GM23338 (cell line): Measurements from ENCODE around the gene VOPP1. TPM values are rescaled to one million over a fixed set of nuclear protein-coding genes. Genes with fewer than 3 reads are reported as not detected.

Experiments
- ATAC-seq: fragments of 200-7000 bp; cut with Tn5 transposase; 3 replicates; pipeline ENCODE4 v1.9.1; 2020
- DNase-seq: peaks from one replicate; pipeline ENCODE4 v3.0.0-alpha.2; 2015; ENCODE audit warnings: low spot score
- H2AFZ ChIP-seq: fragments of 200-600 bp; sonication (generic); 2 replicates; pipeline ENCODE4 v1.8.0; 2016; ENCODE audit warnings: antibody characterized with exemption, mild to moderate bottlenecking, moderate library complexity
- H3F3A ChIP-seq: fragments of 200-600 bp; sonication (generic); replicated peaks from 2 replicates; pipeline ENCODE4 v1.8.0; 2017; ENCODE audit warnings: antibody characterized with exemption, mixed run types, low read depth
- H3K27ac ChIP-seq: fragments of 200-600 bp; sonication (generic); 2 replicates; pipeline ENCODE4 v1.6.1; 2016; ENCODE audit warnings: low read depth
- H3K27me3 ChIP-seq: fragments of 200-600 bp; sonication (generic); 2 replicates; pipeline ENCODE4 v1.8.0; 2016; ENCODE audit warnings: mild to moderate bottlenecking, mixed run types, moderate library complexity; ENCODE audit not compliant: insufficient read depth
- H3K36me3 ChIP-seq: fragments of 200-600 bp; sonication (generic); 2 replicates; pipeline ENCODE4 v1.8.0; 2016; ENCODE audit warnings: mild to moderate bottlenecking; ENCODE audit not compliant: insufficient read depth
- H3K4me1 ChIP-seq: fragments of 200-600 bp; sonication (generic); 2 replicates; pipeline ENCODE4 v1.8.0; 2016; ENCODE audit warnings: mild to moderate bottlenecking, moderate library complexity; ENCODE audit not compliant: insufficient read depth
- H3K4me2 ChIP-seq: fragments of 200-600 bp; sonication (generic); 2 replicates; pipeline ENCODE4 v1.7.1; 2017; ENCODE audit warnings: mixed run types
- H3K4me3 ChIP-seq: fragments of 200-600 bp; sonication (generic); 2 replicates; pipeline ENCODE4 v1.6.1; 2016; ENCODE audit warnings: mixed run types
- H3K79me2 ChIP-seq: fragments of 200-600 bp; sonication (generic); replicated peaks from 2 replicates; pipeline ENCODE4 v1.8.0; 2017; ENCODE audit warnings: mild to moderate bottlenecking; ENCODE audit not compliant: insufficient read depth
- H3K9me2 ChIP-seq: fragments of 200-600 bp; sonication (generic); 2 replicates; pipeline ENCODE4 v1.8.0; 2017; ENCODE audit not compliant: insufficient read depth
- H4K20me1 ChIP-seq: fragments of 200-600 bp; sonication (generic); replicated peaks from 2 replicates; pipeline ENCODE4 v1.8.0; 2017; ENCODE audit warnings: mild to moderate bottlenecking; ENCODE audit not compliant: insufficient read depth
- H3K27ac Mint-ChIP-seq: 2 replicates; pipeline ENCODE4 v1.8.0; 2020; ENCODE audit warnings: inconsistent platforms, mild to moderate bottlenecking, moderate library complexity, mixed read lengths
- H3K27me3 Mint-ChIP-seq: 3 replicates; pipeline ENCODE4 v1.8.0; 2022; ENCODE audit warnings: low read depth, mild to moderate bottlenecking, moderate library complexity, mixed read lengths, inconsistent platforms; ENCODE audit not compliant: insufficient read depth, poor library complexity
- H3K36me3 Mint-ChIP-seq: 3 replicates; pipeline ENCODE4 v1.8.0; 2021; ENCODE audit warnings: low read depth, mild to moderate bottlenecking, inconsistent platforms, moderate library complexity, mixed read lengths
- H3K4me1 Mint-ChIP-seq: 3 replicates; pipeline ENCODE4 v1.8.0; 2020; ENCODE audit warnings: mild to moderate bottlenecking, inconsistent platforms, mixed read lengths
- H3K4me3 Mint-ChIP-seq: 3 replicates; pipeline ENCODE4 v1.8.0; 2021; ENCODE audit warnings: moderate library complexity, mild to moderate bottlenecking, inconsistent platforms, mixed read lengths
- H3K9me3 Mint-ChIP-seq: 3 replicates; pipeline ENCODE4 v1.8.0; 2020; ENCODE audit warnings: moderate library complexity, mild to moderate bottlenecking, inconsistent platforms, mixed read lengths
- CREB1 ChIP-seq: fragments of 250-450 bp; sonication (Bioruptor Pico); IDR thresholded peaks from 2 replicates; pipeline ENCODE4 v1.5.0; 2020; ENCODE audit warnings: low read depth, mild to moderate bottlenecking, moderate library complexity
- EZH2 ChIP-seq: fragments of 200-600 bp; sonication (generic); IDR thresholded peaks from one replicate; pipeline ENCODE4 v1.8.0; 2017; ENCODE audit warnings: antibody characterized with exemption, mild to moderate bottlenecking, low read depth; ENCODE audit not compliant: unreplicated experiment
- EZH2phosphoT487 ChIP-seq: fragments of 200-600 bp; sonication (generic); IDR thresholded peaks from one replicate; pipeline ENCODE4 v1.8.1; 2018; ENCODE audit warnings: antibody characterized with exemption; ENCODE audit not compliant: unreplicated experiment
- JUNB ChIP-seq: IDR thresholded peaks from one replicate; pipeline ENCODE4 v1.6.1; 2016; ENCODE audit warnings: antibody characterized with exemption; ENCODE audit not compliant: unreplicated experiment
- NANOG ChIP-seq: IDR thresholded peaks from 2 replicates; pipeline ENCODE4 v1.6.1; 2016; ENCODE audit warnings: antibody characterized with exemption, borderline replicate concordance
- POLR2AphosphoS5 ChIP-seq: IDR thresholded peaks from 2 replicates; pipeline ENCODE4 v1.6.1; 2016; ENCODE audit warnings: antibody characterized with exemption, low read depth
- STAT1 ChIP-seq: IDR thresholded peaks from one replicate; pipeline ENCODE4 v1.6.1; 2016; ENCODE audit warnings: antibody characterized with exemption; ENCODE audit not compliant: unreplicated experiment
- ZNF114 ChIP-seq: fragments of 250-450 bp; sonication (Bioruptor Pico); IDR thresholded peaks from 2 replicates; pipeline ENCODE4 v1.5.0; 2020; ENCODE audit warnings: mild to moderate bottlenecking, moderate library complexity
- ZNF331 ChIP-seq: fragments of 250-450 bp; sonication (Bioruptor Pico); IDR thresholded peaks from 2 replicates; pipeline ENCODE4 v1.5.0; 2020; ENCODE audit warnings: low read depth, mild to moderate bottlenecking, moderate library complexity
- polyA plus RNA-seq: library from polyadenylated mRNA; unstranded; fragments of >200 nt; fragmentation: Nextera tagmentation; extraction: Ambion mirVana; gene quantifications from 2 replicates; pipeline ENCODE4 v1.2.1, GENCODE V29; 2016
- total RNA-seq: library from RNA; depleted of rRNA; stranded (reverse); fragments of >200 nt; shearing (Covaris generic); gene quantifications from 2 replicates; pipeline ENCODE4 v1.2.3, GENCODE V29; 2014
- TF ChIP-seq, protein P1 (sequence below), 2 experiments: fragments of 200-600 bp in 1 of 2; sonication (generic) in 1 of 2; conservative IDR thresholded peaks; 2 replicates each; pipeline versions ENCODE4 v1.5.1 to v1.6.1; 2016 to 2017; ENCODE audit warnings: antibody characterized with exemption in 2 of 2, low read depth in 2 of 2, mild to moderate bottlenecking in 2 of 2, moderate library complexity in 1 of 2
- TF ChIP-seq, protein P2 (sequence below): IDR thresholded peaks from one replicate; pipeline ENCODE4 v1.6.1; 2018; ENCODE audit warnings: antibody characterized with exemption; ENCODE audit not compliant: unreplicated experiment
- TF ChIP-seq, protein P3 (sequence below): IDR thresholded peaks from 2 replicates; pipeline ENCODE4 v1.6.1; 2016; ENCODE audit warnings: antibody characterized with exemption
- TF ChIP-seq, protein P4 (sequence below): fragments of 250-450 bp; sonication (Bioruptor Pico); IDR thresholded peaks from 2 replicates; pipeline ENCODE4 v1.5.0; 2020; ENCODE audit warnings: mild to moderate bottlenecking, moderate library complexity

The VOPP1 gene
- total and polyA plus RNA-seq, 2 experiments from 2014 or later: 28.2 to 73.7 TPM

DNA sequence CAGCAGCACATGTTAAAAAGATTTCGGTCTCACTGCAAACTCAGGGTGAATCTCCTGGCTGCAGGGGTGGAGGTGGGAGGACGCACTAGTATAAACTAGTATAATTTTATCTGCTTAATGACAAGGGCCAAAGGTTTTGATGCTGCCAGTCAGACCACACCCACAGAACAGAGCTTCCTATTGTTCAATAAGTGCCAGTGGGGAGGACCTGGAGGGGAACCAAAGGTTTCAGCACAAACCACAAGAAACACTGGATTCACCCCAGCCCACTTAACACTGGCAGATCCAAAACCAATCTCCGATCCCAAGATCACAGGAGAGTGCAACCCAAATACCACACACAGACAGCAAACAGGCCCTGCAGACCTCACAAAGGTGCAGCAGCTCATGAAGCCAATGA, 6.6 kb downstream of the VOPP1 start:
- Histone ChIP-seq H3K36me3 (no peaks in the 10 kb centered on the region), H3K4me1 (peaks cover 87% of the 10 kb centered on the region), H3K4me3 (no peak overlapping the region), H3K4me2 (peak overlapping the region; percentile 22), H4K20me1 (peaks cover 52% of the 10 kb centered on the region), H3K79me2 (peaks cover 100% of the 10 kb centered on the region), H2AFZ (no peak overlapping the region), H3K27ac (no peak overlapping the region), H3K27me3 (no peaks in the 10 kb centered on the region), H3F3A (no peaks in the 10 kb centered on the region), H3K9me2 (peaks cover 5% of the 10 kb centered on the region; the same call in 1 of the 2 replicates)
- Mint-ChIP-seq H3K27ac (no peak overlapping the region), H3K9me3 (no peaks in the 10 kb centered on the region; the same call in 2 of the 3 replicates), H3K27me3 (peaks cover 12% of the 10 kb centered on the region), H3K36me3 (peaks cover 10% of the 10 kb centered on the region), H3K4me1 (peaks cover 78% of the 10 kb centered on the region), H3K4me3 (no peak overlapping the region)
- TF ChIP-seq, protein P1, sequence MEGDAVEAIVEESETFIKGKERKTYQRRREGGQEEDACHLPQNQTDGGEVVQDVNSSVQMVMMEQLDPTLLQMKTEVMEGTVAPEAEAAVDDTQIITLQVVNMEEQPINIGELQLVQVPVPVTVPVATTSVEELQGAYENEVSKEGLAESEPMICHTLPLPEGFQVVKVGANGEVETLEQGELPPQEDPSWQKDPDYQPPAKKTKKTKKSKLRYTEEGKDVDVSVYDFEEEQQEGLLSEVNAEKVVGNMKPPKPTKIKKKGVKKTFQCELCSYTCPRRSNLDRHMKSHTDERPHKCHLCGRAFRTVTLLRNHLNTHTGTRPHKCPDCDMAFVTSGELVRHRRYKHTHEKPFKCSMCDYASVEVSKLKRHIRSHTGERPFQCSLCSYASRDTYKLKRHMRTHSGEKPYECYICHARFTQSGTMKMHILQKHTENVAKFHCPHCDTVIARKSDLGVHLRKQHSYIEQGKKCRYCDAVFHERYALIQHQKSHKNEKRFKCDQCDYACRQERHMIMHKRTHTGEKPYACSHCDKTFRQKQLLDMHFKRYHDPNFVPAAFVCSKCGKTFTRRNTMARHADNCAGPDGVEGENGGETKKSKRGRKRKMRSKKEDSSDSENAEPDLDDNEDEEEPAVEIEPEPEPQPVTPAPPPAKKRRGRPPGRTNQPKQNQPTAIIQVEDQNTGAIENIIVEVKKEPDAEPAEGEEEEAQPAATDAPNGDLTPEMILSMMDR (conservative IDR thresholded peaks at IDR 0.05; ENCODE audit: low read depth in 2 of 2): no peak
- TF ChIP-seq, protein P2, sequence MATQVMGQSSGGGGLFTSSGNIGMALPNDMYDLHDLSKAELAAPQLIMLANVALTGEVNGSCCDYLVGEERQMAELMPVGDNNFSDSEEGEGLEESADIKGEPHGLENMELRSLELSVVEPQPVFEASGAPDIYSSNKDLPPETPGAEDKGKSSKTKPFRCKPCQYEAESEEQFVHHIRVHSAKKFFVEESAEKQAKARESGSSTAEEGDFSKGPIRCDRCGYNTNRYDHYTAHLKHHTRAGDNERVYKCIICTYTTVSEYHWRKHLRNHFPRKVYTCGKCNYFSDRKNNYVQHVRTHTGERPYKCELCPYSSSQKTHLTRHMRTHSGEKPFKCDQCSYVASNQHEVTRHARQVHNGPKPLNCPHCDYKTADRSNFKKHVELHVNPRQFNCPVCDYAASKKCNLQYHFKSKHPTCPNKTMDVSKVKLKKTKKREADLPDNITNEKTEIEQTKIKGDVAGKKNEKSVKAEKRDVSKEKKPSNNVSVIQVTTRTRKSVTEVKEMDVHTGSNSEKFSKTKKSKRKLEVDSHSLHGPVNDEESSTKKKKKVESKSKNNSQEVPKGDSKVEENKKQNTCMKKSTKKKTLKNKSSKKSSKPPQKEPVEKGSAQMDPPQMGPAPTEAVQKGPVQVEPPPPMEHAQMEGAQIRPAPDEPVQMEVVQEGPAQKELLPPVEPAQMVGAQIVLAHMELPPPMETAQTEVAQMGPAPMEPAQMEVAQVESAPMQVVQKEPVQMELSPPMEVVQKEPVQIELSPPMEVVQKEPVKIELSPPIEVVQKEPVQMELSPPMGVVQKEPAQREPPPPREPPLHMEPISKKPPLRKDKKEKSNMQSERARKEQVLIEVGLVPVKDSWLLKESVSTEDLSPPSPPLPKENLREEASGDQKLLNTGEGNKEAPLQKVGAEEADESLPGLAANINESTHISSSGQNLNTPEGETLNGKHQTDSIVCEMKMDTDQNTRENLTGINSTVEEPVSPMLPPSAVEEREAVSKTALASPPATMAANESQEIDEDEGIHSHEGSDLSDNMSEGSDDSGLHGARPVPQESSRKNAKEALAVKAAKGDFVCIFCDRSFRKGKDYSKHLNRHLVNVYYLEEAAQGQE: no peak
- TF ChIP-seq EZH2phosphoT487 (no peak), ZNF114 (CRISPR knock-in tag) (no peak), STAT1 (no peak), EZH2 (no peak), POLR2AphosphoS5 (no peak), ZNF331 (CRISPR knock-in tag) (no peak), JUNB (no peak), CREB1 (no peak), NANOG (no peak)
- TF ChIP-seq, protein P3, sequence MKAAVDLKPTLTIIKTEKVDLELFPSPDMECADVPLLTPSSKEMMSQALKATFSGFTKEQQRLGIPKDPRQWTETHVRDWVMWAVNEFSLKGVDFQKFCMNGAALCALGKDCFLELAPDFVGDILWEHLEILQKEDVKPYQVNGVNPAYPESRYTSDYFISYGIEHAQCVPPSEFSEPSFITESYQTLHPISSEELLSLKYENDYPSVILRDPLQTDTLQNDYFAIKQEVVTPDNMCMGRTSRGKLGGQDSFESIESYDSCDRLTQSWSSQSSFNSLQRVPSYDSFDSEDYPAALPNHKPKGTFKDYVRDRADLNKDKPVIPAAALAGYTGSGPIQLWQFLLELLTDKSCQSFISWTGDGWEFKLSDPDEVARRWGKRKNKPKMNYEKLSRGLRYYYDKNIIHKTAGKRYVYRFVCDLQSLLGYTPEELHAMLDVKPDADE: no peak
- TF ChIP-seq, protein P4, sequence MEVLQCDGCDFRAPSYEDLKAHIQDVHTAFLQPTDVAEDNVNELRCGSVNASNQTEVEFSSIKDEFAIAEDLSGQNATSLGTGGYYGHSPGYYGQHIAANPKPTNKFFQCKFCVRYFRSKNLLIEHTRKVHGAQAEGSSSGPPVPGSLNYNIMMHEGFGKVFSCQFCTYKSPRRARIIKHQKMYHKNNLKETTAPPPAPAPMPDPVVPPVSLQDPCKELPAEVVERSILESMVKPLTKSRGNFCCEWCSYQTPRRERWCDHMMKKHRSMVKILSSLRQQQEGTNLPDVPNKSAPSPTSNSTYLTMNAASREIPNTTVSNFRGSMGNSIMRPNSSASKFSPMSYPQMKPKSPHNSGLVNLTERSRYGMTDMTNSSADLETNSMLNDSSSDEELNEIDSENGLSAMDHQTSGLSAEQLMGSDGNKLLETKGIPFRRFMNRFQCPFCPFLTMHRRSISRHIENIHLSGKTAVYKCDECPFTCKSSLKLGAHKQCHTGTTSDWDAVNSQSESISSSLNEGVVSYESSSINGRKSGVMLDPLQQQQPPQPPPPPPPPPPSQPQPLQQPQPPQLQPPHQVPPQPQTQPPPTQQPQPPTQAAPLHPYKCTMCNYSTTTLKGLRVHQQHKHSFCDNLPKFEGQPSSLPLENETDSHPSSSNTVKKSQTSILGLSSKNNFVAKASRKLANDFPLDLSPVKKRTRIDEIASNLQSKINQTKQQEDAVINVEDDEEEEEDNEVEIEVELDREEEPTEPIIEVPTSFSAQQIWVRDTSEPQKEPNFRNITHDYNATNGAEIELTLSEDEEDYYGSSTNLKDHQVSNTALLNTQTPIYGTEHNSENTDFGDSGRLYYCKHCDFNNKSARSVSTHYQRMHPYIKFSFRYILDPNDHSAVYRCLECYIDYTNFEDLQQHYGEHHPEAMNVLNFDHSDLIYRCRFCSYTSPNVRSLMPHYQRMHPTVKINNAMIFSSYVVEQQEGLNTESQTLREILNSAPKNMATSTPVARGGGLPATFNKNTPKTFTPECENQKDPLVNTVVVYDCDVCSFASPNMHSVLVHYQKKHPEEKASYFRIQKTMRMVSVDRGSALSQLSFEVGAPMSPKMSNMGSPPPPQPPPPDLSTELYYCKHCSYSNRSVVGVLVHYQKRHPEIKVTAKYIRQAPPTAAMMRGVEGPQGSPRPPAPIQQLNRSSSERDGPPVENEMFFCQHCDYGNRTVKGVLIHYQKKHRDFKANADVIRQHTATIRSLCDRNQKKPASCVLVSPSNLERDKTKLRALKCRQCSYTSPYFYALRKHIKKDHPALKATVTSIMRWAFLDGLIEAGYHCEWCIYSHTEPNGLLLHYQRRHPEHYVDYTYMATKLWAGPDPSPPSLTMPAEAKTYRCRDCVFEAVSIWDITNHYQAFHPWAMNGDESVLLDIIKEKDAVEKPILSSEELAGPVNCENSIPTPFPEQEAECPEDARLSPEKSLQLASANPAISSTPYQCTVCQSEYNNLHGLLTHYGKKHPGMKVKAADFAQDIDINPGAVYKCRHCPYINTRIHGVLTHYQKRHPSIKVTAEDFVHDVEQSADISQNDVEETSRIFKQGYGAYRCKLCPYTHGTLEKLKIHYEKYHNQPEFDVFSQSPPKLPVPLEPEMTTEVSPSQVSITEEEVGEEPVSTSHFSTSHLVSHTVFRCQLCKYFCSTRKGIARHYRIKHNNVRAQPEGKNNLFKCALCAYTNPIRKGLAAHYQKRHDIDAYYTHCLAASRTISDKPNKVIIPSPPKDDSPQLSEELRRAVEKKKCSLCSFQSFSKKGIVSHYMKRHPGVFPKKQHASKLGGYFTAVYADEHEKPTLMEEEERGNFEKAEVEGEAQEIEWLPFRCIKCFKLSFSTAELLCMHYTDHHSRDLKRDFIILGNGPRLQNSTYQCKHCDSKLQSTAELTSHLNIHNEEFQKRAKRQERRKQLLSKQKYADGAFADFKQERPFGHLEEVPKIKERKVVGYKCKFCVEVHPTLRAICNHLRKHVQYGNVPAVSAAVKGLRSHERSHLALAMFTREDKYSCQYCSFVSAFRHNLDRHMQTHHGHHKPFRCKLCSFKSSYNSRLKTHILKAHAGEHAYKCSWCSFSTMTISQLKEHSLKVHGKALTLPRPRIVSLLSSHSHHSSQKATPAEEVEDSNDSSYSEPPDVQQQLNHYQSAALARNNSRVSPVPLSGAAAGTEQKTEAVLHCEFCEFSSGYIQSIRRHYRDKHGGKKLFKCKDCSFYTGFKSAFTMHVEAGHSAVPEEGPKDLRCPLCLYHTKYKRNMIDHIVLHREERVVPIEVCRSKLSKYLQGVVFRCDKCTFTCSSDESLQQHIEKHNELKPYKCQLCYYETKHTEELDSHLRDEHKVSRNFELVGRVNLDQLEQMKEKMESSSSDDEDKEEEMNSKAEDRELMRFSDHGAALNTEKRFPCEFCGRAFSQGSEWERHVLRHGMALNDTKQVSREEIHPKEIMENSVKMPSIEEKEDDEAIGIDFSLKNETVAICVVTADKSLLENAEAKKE (CRISPR knock-in tag): no peak
- DNase-seq: no peak
- ATAC-seq: no peak
